Neural progenitor cell (in vitro differentiated cells): ENCODE results near the gene CEP55. TPM values are rescaled to one million over a fixed set of nuclear protein-coding genes. Genes with fewer than 3 reads are reported as not detected.
A peak's percentile ranks its signal among the peaks of the same experiment; 100 is the strongest.

ENCODE experiments used
- DNase-seq: peaks from one replicate; pipeline ENCODE4 v3.0.0-alpha.2; 2016; ENCODE audit warnings: low spot score
- H2AFZ ChIP-seq: fragments of 200-600 bp; sonication (generic); replicated peaks from 2 replicates; pipeline ENCODE4 v1.6.1; 2016; ENCODE audit warnings: antibody characterized with exemption
- H3F3A ChIP-seq: fragments of 200-600 bp; sonication (generic); 2 replicates; pipeline ENCODE4 v1.6.1; 2016; ENCODE audit warnings: antibody characterized with exemption, low read depth
- H3K27ac ChIP-seq: fragments of 200-600 bp; sonication (generic); 2 replicates; pipeline ENCODE4 v1.5.1; 2016; ENCODE audit warnings: mild to moderate bottlenecking
- H3K27me3 ChIP-seq: fragments of 200-600 bp; sonication (generic); 2 replicates; pipeline ENCODE4 v1.6.1; 2016; ENCODE audit warnings: mild to moderate bottlenecking, moderate library complexity
- H3K36me3 ChIP-seq: fragments of 200-600 bp; sonication (generic); 2 replicates; pipeline ENCODE4 v1.5.1; 2016
- H3K4me1 ChIP-seq: fragments of 200-600 bp; sonication (generic); 2 replicates; pipeline ENCODE4 v1.6.1; 2016; ENCODE audit warnings: mixed run types
- H3K4me2 ChIP-seq: fragments of 200-600 bp; sonication (generic); 2 replicates; pipeline ENCODE4 v1.6.1; 2016
- H3K4me3 ChIP-seq: fragments of 200-600 bp; sonication (generic); 2 replicates; pipeline ENCODE4 v1.5.1; 2016
- H3K79me2 ChIP-seq: fragments of 200-600 bp; sonication (generic); 2 replicates; pipeline ENCODE4 v1.6.1; 2016; ENCODE audit warnings: low read depth
- H3K9ac ChIP-seq: fragments of 200-600 bp; sonication (generic); 2 replicates; pipeline ENCODE4 v1.6.1; 2016
- H3K9me3 ChIP-seq: fragments of 200-600 bp; sonication (generic); 2 replicates; pipeline ENCODE4 v1.5.1; 2016; ENCODE audit warnings: low read depth
- H4K20me1 ChIP-seq: fragments of 200-600 bp; sonication (generic); 2 replicates; pipeline ENCODE4 v1.6.1; 2016; ENCODE audit warnings: low read depth
- H3K27ac Mint-ChIP-seq: 3 replicates; pipeline ENCODE4 v1.8.0; 2021; ENCODE audit warnings: mixed read lengths
- H3K27me3 Mint-ChIP-seq: 2 replicates; pipeline ENCODE4 v1.8.0; 2022; ENCODE audit warnings: low read depth, mild to moderate bottlenecking, inconsistent platforms, moderate library complexity, mixed read lengths; ENCODE audit not compliant: insufficient read depth
- H3K36me3 Mint-ChIP-seq: 3 replicates; pipeline ENCODE4 v1.8.0; 2021; ENCODE audit warnings: mixed read lengths
- H3K4me1 Mint-ChIP-seq: 3 replicates; pipeline ENCODE4 v1.8.0; 2021; ENCODE audit warnings: mixed read lengths
- H3K4me3 Mint-ChIP-seq: 3 replicates; pipeline ENCODE4 v1.8.0; 2021; ENCODE audit warnings: mild to moderate bottlenecking, moderate library complexity, mixed read lengths
- H3K9me3 Mint-ChIP-seq: 3 replicates; pipeline ENCODE4 v1.8.0; 2020; ENCODE audit warnings: mixed read lengths
- EZH2 ChIP-seq: fragments of 200-600 bp; sonication (generic); IDR thresholded peaks from 2 replicates; pipeline ENCODE4 v1.6.1; 2017; ENCODE audit warnings: antibody characterized with exemption, mild to moderate bottlenecking, moderate library complexity
- EZH2phosphoT487 ChIP-seq: fragments of 200-600 bp; sonication (generic); IDR thresholded peaks from 2 replicates; pipeline ENCODE4 v1.6.1; 2017; ENCODE audit warnings: antibody characterized with exemption
- total RNA-seq: library from RNA; depleted of rRNA; stranded (reverse); fragments of >200 nt; gene quantifications from 2 replicates; pipeline ENCODE4 v1.2.3, GENCODE V29; 2015; ENCODE audit warnings: low replicate concordance
- TF ChIP-seq, protein P1 (sequence below): fragments of 200-600 bp; sonication (generic); IDR thresholded peaks from 2 replicates; pipeline ENCODE4 v1.5.1; 2017; ENCODE audit warnings: antibody characterized with exemption, mild to moderate bottlenecking

Gene CEP55
- total RNA-seq, result 36.8 and 57.7 TPM in 2 replicates

DNA sequence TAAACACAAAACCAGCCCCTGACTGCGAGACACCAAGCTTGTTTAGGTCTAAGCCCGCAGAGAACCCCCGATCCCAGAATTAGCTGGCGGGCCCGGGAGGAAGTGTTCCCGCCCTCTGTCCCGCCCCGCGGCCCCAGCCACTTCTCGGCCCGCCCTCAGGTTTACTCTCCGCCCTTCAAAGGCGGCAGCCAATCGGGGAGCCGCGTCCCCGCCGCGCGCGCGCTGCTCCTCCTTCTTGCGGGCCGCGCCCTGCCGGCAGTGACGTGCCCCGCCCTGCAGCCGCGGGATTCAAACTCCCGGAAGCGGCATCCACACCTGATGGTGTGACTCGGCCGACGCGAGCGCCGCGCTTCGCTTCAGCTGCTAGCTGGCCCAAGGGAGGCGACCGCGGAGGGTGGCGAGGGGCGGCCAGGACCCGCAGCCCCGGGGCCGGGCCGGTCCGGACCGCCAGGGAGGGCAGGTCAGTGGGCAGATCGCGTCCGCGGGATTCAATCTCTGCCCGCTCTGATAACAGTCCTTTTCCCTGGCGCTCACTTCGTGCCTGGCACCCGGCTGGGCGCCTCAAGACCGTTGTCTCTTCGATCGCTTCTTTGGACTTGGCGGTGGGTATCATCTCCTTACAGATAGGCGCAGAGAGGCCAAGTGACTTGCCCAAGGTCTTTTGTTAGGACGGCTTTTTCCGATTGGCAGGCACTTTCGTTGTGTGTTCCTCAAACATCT, at the start of gene CEP55:
Gene CEP55 (plus strand): TSS at position 291 of the 720 bp plus-strand sequence. CDS start 3,440 bp downstream, outside the sequence.
- H2AFZ ChIP-seq, result peak within 1 kb of the TSS; percentile 85
- no peaks in the 10 kb centered on the region for H3K36me3 ChIP-seq
- Mint-ChIP-seq H3K36me3 (peaks cover 10% of the 10 kb centered on the region), H3K4me3 (peak within 1 kb of the TSS; percentile 93), H3K9me3 (no peaks in the 10 kb centered on the region), H3K4me1 (peaks cover 33% of the 10 kb centered on the region), H3K27me3 (no peaks in the 10 kb centered on the region), H3K27ac (peak within 1 kb of the TSS; percentile 87)
- H4K20me1 ChIP-seq, result no peaks in the 10 kb centered on the region
- H3K79me2 ChIP-seq, result peaks cover 49% of the 10 kb centered on the region
- peak; percentile 98 for DNase-seq
- TF ChIP-seq EZH2phosphoT487 (no peak), EZH2 (no peak)
- TF ChIP-seq, protein P1, sequence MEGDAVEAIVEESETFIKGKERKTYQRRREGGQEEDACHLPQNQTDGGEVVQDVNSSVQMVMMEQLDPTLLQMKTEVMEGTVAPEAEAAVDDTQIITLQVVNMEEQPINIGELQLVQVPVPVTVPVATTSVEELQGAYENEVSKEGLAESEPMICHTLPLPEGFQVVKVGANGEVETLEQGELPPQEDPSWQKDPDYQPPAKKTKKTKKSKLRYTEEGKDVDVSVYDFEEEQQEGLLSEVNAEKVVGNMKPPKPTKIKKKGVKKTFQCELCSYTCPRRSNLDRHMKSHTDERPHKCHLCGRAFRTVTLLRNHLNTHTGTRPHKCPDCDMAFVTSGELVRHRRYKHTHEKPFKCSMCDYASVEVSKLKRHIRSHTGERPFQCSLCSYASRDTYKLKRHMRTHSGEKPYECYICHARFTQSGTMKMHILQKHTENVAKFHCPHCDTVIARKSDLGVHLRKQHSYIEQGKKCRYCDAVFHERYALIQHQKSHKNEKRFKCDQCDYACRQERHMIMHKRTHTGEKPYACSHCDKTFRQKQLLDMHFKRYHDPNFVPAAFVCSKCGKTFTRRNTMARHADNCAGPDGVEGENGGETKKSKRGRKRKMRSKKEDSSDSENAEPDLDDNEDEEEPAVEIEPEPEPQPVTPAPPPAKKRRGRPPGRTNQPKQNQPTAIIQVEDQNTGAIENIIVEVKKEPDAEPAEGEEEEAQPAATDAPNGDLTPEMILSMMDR, result no peak
- no peaks in the 10 kb centered on the region for H3K9me3 ChIP-seq
- H3K4me3 ChIP-seq, result peak within 1 kb of the TSS; percentile 76
- no peak within 1 kb of the TSS for H3K9ac ChIP-seq
- H3K27ac ChIP-seq, result no peak within 1 kb of the TSS
- peaks cover 15% of the 10 kb centered on the region for H3F3A ChIP-seq
- H3K27me3 ChIP-seq, result peaks cover 14% of the 10 kb centered on the region
- peak within 1 kb of the TSS; percentile 77 for H3K4me2 ChIP-seq
- peaks cover 10% of the 10 kb centered on the region for H3K4me1 ChIP-seq

GRCh38 chr10:93447019-93447418, 49.4 kb upstream of the CEP55 start:
- Histone ChIP-seq H3K4me3 (no peak overlapping the region), H3K27ac (no peak overlapping the region), H3K4me2 (no peak overlapping the region), H3F3A (peaks cover 12% of the 10 kb centered on the region), H4K20me1 (no peaks in the 10 kb centered on the region), H3K79me2 (no peaks in the 10 kb centered on the region), H3K4me1 (peaks cover 16% of the 10 kb centered on the region), H3K9me3 (no peaks in the 10 kb centered on the region), H2AFZ (no peak overlapping the region), H3K9ac (no peak overlapping the region), H3K27me3 (no peaks in the 10 kb centered on the region), H3K36me3 (no peaks in the 10 kb centered on the region)
- Mint-ChIP-seq H3K9me3 (no peaks in the 10 kb centered on the region), H3K4me1 (peaks cover 58% of the 10 kb centered on the region), H3K27ac (peak overlapping the region; percentile 100), H3K36me3 (peaks cover 3% of the 10 kb centered on the region), H3K27me3 (peaks cover 11% of the 10 kb centered on the region), H3K4me3 (no peak overlapping the region)
- TF ChIP-seq EZH2phosphoT487, result no peak
- TF ChIP-seq, protein P1, result no peak
- no peak for TF ChIP-seq EZH2
- DNase-seq, result no peak

DNA sequence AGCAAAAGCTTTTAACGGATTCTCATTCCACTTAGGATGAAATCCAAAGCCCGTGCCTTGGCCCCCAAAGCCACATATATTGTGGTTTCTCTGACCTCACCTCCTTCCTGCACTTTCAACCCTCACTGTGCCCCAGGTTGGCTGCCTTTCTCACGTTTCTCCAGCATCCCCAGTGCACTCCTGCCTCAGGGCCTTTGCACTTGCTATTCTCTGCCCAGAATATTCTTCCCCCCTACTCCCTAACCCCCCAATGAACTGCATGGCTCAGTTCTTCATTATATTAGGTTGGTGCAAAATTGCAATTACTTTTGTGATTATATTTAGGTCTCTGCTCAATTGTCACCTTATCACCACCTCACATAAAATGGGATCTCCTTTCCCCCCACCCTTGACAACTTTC, 48.4 kb upstream of the CEP55 start:
- Histone ChIP-seq H4K20me1 (no peaks in the 10 kb centered on the region), H3K27ac (no peak overlapping the region), H3K4me2 (no peak overlapping the region), H3F3A (peaks cover 12% of the 10 kb centered on the region), H3K36me3 (no peaks in the 10 kb centered on the region), H2AFZ (no peak overlapping the region), H3K9me3 (no peaks in the 10 kb centered on the region), H3K27me3 (no peaks in the 10 kb centered on the region), H3K4me3 (no peak overlapping the region), H3K9ac (no peak overlapping the region), H3K4me1 (peaks cover 16% of the 10 kb centered on the region), H3K79me2 (no peaks in the 10 kb centered on the region)
- H3K36me3 Mint-ChIP-seq, result peaks cover 6% of the 10 kb centered on the region
- no peak for TF ChIP-seq EZH2
- TF ChIP-seq, protein P1, result no peak
- TF ChIP-seq EZH2phosphoT487, result no peak
- no peak for DNase-seq
- H3K4me3 Mint-ChIP-seq, result no peak overlapping the region
- no peaks in the 10 kb centered on the region for H3K9me3 Mint-ChIP-seq
- H3K27me3 Mint-ChIP-seq, result peaks cover 11% of the 10 kb centered on the region
- H3K27ac Mint-ChIP-seq, result no peak overlapping the region
- peaks cover 52% of the 10 kb centered on the region for H3K4me1 Mint-ChIP-seq
